Measurements from ENCODE around the gene KIF6.

DNA sequence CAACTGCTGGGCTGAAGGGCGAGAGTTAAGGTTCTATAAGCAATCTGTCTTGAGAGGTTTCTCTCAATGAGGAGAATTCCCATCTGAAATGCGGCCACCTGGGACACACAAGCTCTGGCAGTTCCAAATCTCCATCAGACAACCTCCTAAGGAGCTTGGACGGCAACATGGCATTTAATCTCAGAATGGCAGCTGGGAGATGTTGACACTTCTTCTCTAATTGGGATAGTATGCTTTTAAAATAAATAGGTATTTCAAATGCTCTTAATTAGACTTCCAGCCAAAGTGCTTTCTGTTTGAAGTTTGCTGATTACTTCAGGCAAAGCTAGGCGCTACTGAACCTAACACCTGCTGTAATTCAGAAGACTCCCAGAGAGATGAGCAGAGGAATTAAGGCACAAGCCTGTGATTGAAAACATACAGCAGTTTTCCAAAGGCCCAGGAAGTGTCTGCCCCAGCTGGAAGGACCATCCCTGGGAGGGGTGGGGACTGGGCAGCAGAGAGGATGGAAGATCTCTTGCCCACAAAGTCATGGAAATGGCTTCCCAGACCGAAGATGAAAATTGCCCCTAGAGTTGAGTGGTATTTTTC lies 343.6 kb downstream of the KIF6 start:
- TF ChIP-seq, protein P1, sequence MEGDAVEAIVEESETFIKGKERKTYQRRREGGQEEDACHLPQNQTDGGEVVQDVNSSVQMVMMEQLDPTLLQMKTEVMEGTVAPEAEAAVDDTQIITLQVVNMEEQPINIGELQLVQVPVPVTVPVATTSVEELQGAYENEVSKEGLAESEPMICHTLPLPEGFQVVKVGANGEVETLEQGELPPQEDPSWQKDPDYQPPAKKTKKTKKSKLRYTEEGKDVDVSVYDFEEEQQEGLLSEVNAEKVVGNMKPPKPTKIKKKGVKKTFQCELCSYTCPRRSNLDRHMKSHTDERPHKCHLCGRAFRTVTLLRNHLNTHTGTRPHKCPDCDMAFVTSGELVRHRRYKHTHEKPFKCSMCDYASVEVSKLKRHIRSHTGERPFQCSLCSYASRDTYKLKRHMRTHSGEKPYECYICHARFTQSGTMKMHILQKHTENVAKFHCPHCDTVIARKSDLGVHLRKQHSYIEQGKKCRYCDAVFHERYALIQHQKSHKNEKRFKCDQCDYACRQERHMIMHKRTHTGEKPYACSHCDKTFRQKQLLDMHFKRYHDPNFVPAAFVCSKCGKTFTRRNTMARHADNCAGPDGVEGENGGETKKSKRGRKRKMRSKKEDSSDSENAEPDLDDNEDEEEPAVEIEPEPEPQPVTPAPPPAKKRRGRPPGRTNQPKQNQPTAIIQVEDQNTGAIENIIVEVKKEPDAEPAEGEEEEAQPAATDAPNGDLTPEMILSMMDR (IDR thresholded peaks at IDR 0.05), result no peak
- TF ChIP-seq POLR2A (IDR thresholded peaks at IDR 0.05), result no peak
- no peak for TF ChIP-seq POLR2AphosphoS5 (IDR thresholded peaks at IDR 0.05)
- TF ChIP-seq EP300 (IDR thresholded peaks at IDR 0.05; ENCODE audit: low read depth), result no peak
